CD4-positive, alpha-beta memory T cell (primary cell): ENCODE data around the gene ORAI2. TPM values are rescaled to one million over a fixed set of nuclear protein-coding genes. Genes with fewer than 3 reads are reported as not detected.
"Not testable (repeated sequence)": the region's sequence is repeated elsewhere in the genome, so short reads cannot be mapped to it uniquely, and the experiment has no call there.

ENCODE experiments used
- CTCF ChIA-PET: fragments of 350-600 bp; sonication (Branson Sonifier 250); formaldehyde crosslinking; loops from one replicate; lab custom pipeline; 2021; ENCODE audit warnings: inconsistent platforms; ENCODE audit not compliant: partially characterized antibody; lab: Charles Lee
- POLR2A ChIA-PET: fragments of 350-600 bp; sonication (Branson Sonifier 250); formaldehyde crosslinking; loops from one replicate; lab custom pipeline; 2021; ENCODE audit not compliant: partially characterized antibody; lab: Charles Lee
- DNase-seq, 5 donors: peaks; one replicate each; pipeline versions ENCODE4 v3.0.0 to v3.0.0-alpha.2; 2020 to 2022; ENCODE audit warnings: mixed read lengths in 1 of 5
- H3K27ac ChIP-seq: one replicate; pipeline ENCODE4 v1.7.0; 2013; ENCODE audit warnings: low read depth, low read length
- H3K27me3 ChIP-seq: 2 replicates; pipeline ENCODE4 v1.7.0; 2013; ENCODE audit warnings: mild to moderate bottlenecking, low read length, moderate library complexity; ENCODE audit not compliant: insufficient read depth
- H3K36me3 ChIP-seq: 2 replicates; pipeline ENCODE4 v1.7.0; 2013; ENCODE audit warnings: mild to moderate bottlenecking, low read length, moderate library complexity; ENCODE audit not compliant: insufficient read depth
- H3K4me1 ChIP-seq: 2 replicates; pipeline ENCODE4 v1.7.0; 2013; ENCODE audit warnings: mild to moderate bottlenecking, low read length, moderate library complexity; ENCODE audit not compliant: insufficient read depth
- H3K4me3 ChIP-seq, 2 donors: one replicate each; pipeline ENCODE4 v1.7.0; 2013; ENCODE audit warnings: low read length in 2 of 2, mild to moderate bottlenecking in 1 of 2
- H3K9me3 ChIP-seq, 2 donors: one replicate each; pipeline ENCODE4 v1.7.0; 2013; ENCODE audit warnings: low read length in 2 of 2, control low read depth in 1 of 2; ENCODE audit not compliant: control insufficient read depth in 1 of 2
- H3K27ac Mint-ChIP-seq, 7 donors: one replicate each; pipeline ENCODE4 v1.8.0; 2020 to 2021; ENCODE audit warnings: mixed read lengths in 7 of 7, mild to moderate bottlenecking in 6 of 7, inconsistent platforms in 3 of 7, moderate library complexity in 3 of 7
- H3K27me3 Mint-ChIP-seq, 2 donors: one replicate each; pipeline ENCODE4 v1.8.0; 2020 to 2021; ENCODE audit warnings: mixed read lengths in 2 of 2
- H3K36me3 Mint-ChIP-seq, 2 donors: one replicate each; pipeline ENCODE4 v1.8.0; 2020 to 2021; ENCODE audit warnings: mixed read lengths in 2 of 2, inconsistent platforms in 1 of 2, mild to moderate bottlenecking in 1 of 2
- H3K4me1 Mint-ChIP-seq, 4 donors: one replicate each; pipeline ENCODE4 v1.8.0; 2020 to 2021; ENCODE audit warnings: mixed read lengths in 4 of 4, mild to moderate bottlenecking in 1 of 4
- H3K4me3 Mint-ChIP-seq, 8 donors: one replicate each; pipeline ENCODE4 v1.8.0; 2020 to 2021; ENCODE audit warnings: mixed read lengths in 8 of 8, mild to moderate bottlenecking in 7 of 8, moderate library complexity in 6 of 8, inconsistent platforms in 3 of 8
- H3K9me3 Mint-ChIP-seq, 8 donors: one replicate each; pipeline ENCODE4 v1.8.0; 2020 to 2021; ENCODE audit warnings: mixed read lengths in 8 of 8, mild to moderate bottlenecking in 5 of 8, inconsistent platforms in 3 of 8, moderate library complexity in 1 of 8
- intact Hi-C: fragments of 100-400 bp; cut with micrococcal nuclease; formaldehyde crosslinking; loops from one replicate; pipeline ENCODE4 v1.15.1; 2023
- polyA plus RNA-seq, 2 donors: library from polyadenylated mRNA; unstranded; fragments of 300-500 nt; fragmentation: Illumina TruSeq; gene quantifications; one replicate each; pipeline ENCODE4 v1.2.3, GENCODE V29; 2021
- total RNA-seq, 2 experiments: library from RNA; stranded (reverse); gene quantifications; one replicate each; pipeline ENCODE4 v1.2.3, GENCODE V29; 2021

ORAI2 gene
- total and polyA plus RNA-seq, 4 experiments from 2014 or later: 29.0 to 53.3 (median 37.2) TPM

DNA sequence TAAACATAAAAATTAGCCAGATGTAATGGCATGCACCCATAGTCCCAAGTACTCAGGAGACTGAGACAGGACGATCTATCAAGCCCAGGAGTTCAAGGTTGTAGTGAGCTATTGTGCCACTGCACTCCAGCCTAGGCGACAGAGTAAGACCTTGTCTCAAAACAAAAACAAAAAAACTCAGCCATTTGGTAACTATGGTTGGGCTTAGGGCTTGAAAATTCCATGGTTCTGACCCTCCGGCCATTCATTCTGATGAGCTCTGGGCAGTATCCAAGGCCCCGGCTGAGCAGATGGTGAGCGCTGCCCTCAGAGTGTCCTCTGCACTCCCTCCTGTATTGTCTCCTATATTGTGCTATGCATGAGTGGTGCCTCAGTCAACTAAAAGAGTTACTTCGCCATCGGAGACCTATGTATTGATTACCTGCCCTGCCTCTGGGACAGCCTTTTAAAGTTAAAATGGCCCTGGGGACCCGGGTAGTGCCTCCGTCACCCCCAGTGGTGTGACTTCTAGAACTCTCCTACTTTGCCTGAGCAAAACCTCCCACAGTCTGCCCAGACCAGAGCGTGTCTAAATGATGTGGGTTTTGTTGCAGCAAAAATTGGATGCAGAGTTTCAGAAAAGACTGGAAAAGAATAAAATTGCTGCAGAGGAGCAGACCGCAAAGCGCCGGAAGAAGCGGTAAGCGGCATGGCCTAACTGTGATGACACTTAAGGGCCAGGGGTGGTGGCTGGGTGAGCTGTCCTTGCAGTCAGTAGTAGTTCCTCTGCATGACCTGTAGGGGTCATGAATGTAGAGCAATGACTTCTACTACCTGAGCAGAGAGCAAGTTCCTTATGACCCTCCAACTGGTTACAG, 29.1 kb upstream of the ORAI2 start:
- no peak overlapping the region for H3K4me3 Mint-ChIP-seq
- no peaks in the 10 kb centered on the region for H3K27me3 Mint-ChIP-seq
- Histone ChIP-seq H3K27me3 (no peaks in the 10 kb centered on the region), H3K27ac (no peak overlapping the region), H3K4me3 (no peak overlapping the region), H3K36me3 (peaks cover 77% of the 10 kb centered on the region), H3K4me1 (no peaks in the 10 kb centered on the region), H3K9me3 (no peaks in the 10 kb centered on the region)
- intact Hi-C loops: loop anchor here (1.0 kb wide), 2 partner anchors 45 to 61 kb away; no protein-coding TSS in a partner anchor
- peaks cover 5 to 9% (median 7%) of the 10 kb centered on the region in 4 donors for H3K4me1 Mint-ChIP-seq
- ChIA-PET POLR2A (interaction anchor here (1.1 to 16.6 kb wide), 8 partner anchors 8 to 63 kb away, joined by 3 to 496 read pairs (median 5); partner anchors contain the start of genes ALKBH4, LRWD1, ORAI2 and PRKRIP1), CTCF (interaction anchor here (0.6 to 5.5 kb wide), 17 partner anchors 8 to 126 kb away, joined by 3 to 96 read pairs (median 7); partner anchors contain the start of genes ALKBH4, ORAI2 and PRKRIP1)
- peaks cover 53 to 65% of the 10 kb centered on the region in 2 donors for H3K36me3 Mint-ChIP-seq
- H3K27ac Mint-ChIP-seq: peak overlapping the region; percentile 27 to 79 (median 71)
- DNase-seq: peak; percentile 64 to 72 (median 65)
- H3K9me3 Mint-ChIP-seq: no peaks in the 10 kb centered on the region

DNA sequence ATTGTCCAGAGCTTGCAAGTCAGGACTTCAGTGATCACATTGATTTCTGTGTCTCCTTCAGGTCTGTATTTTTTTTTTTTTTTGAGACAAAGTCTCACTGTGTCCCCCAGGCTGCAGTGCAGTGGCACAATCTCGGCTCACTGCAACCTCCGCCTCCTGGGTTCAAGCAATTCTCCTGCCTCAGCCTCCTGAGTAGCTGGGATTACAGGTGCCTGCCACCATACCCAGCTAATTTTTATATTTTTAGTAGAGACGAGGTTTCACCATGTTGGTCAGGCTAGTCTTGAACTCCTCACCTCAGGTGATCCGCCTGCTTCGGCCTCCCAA, 28.6 kb upstream of the ORAI2 start:
- H3K9me3 Mint-ChIP-seq, H3K4me3 ChIP-seq, H3K4me1 ChIP-seq, H3K4me3 Mint-ChIP-seq, H3K4me1 Mint-ChIP-seq, H3K9me3 ChIP-seq, H3K27me3 Mint-ChIP-seq, H3K27me3 ChIP-seq, H3K27ac ChIP-seq, DNase-seq: not testable (repeated sequence)
- ChIA-PET CTCF (interaction anchor here (0.6 to 5.5 kb wide), 16 partner anchors 9 to 127 kb away, joined by 3 to 96 read pairs (median 8); partner anchors contain the start of genes ALKBH4, ORAI2 and PRKRIP1), POLR2A (interaction anchor here (1.1 to 16.6 kb wide), 8 partner anchors 9 to 62 kb away, joined by 3 to 496 read pairs (median 5); partner anchors contain the start of genes ALKBH4, LRWD1, ORAI2 and PRKRIP1)
- H3K27ac Mint-ChIP-seq: peak overlapping the region in 5 of 7 donors; percentile 29 to 79 (median 71)
- H3K36me3 Mint-ChIP-seq: peaks cover 55 to 65% of the 10 kb centered on the region in 2 donors
- intact Hi-C loops: loop anchor here (1.0 kb wide), 2 partner anchors 44 to 60 kb away; no protein-coding TSS in a partner anchor
- H3K36me3 ChIP-seq: peaks cover 75% of the 10 kb centered on the region

DNA sequence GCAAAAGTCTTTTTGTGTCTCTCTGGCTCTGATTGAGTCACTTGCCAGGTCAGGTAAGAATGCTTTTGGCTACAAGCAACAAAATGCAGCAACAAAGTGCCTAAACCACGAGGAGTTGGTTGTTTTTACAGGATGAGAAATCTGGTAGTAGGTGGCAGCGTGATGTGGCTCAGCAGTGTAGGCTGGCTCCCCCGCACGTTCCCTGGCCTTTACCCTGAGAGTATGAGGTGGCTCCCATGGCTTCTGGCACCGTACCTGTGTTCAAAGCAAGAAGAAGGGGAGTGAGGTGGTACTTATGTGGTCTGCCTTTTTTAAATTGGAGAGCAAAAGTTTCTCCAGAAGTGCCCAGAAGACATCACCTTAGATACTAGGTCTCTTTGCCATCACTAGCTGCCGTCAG, 25.5 kb upstream of the ORAI2 start:
- Mint-ChIP-seq H3K36me3 (peaks cover 55 to 70% of the 10 kb centered on the region in 2 donors), H3K27ac (peak overlapping the region in 1 of 7 donors; percentile 83), H3K27me3 (no peaks in the 10 kb centered on the region), H3K9me3 (peaks cover 0 to 6% (median 0%) of the 10 kb centered on the region in 8 donors), H3K4me1 (peaks cover 6 to 13% (median 9%) of the 10 kb centered on the region in 4 donors), H3K4me3 (no peak overlapping the region)
- H3K4me3 ChIP-seq: no peak overlapping the region
- H3K9me3 ChIP-seq: no peaks in the 10 kb centered on the region
- no peak for DNase-seq
- ChIA-PET POLR2A (interaction anchor here (1.1 to 16.6 kb wide), 2 partner anchors 12 to 21 kb away, joined by 3 to 496 read pairs; partner anchors contain the start of genes ORAI2 and PRKRIP1), CTCF (interaction anchor here (5.5 kb wide), 1 partner anchor 42 kb away, joined by 96 read pairs; no protein-coding TSS in a partner anchor)
- peaks cover 68% of the 10 kb centered on the region for H3K36me3 ChIP-seq
- H3K27me3 ChIP-seq: no peaks in the 10 kb centered on the region
- no peak overlapping the region for H3K27ac ChIP-seq
- peaks cover 7% of the 10 kb centered on the region for H3K4me1 ChIP-seq
- intact Hi-C loops: no loop called here

DNA sequence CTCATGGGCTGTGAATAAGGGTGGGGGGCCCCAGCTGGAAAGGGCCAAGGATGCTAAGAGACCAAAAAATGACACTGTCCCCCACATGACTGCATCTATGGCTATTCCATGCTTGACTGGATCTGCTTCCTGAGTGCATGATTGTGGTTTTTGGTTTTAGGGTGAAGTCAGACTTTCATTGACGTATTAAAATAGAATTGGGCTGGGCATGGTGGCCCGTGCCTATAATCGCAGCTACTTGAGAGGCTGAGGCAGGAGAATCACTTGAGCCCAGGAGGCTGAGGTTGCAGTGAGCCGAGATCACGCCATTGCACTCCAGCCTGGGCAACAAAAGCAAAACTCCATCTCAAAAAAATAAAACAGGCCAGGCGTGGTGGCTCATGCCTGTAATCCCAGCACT, 24.8 kb upstream of the ORAI2 start:
- Mint-ChIP-seq H3K27ac (peak overlapping the region in 3 of 7 donors; percentile 51 to 83 (median 57)), H3K4me1 (peaks cover 6 to 18% (median 11%) of the 10 kb centered on the region in 4 donors), H3K36me3 (peaks cover 50 to 69% of the 10 kb centered on the region in 2 donors)
- H3K4me3 ChIP-seq, DNase-seq, intact Hi-C loops, H3K27ac ChIP-seq, H3K9me3 ChIP-seq, H3K4me1 ChIP-seq, H3K27me3 ChIP-seq, H3K27me3 Mint-ChIP-seq, H3K9me3 Mint-ChIP-seq, H3K4me3 Mint-ChIP-seq: not testable (repeated sequence)
- CTCF ChIA-PET: interaction anchor here (1.3 to 5.5 kb wide), 2 partner anchors 8 to 41 kb away, joined by 3 to 96 read pairs; no protein-coding TSS in a partner anchor
- H3K36me3 ChIP-seq: peaks cover 67% of the 10 kb centered on the region
- POLR2A ChIA-PET: interaction anchor here (1.1 to 16.6 kb wide), 2 partner anchors 12 to 21 kb away, joined by 3 to 496 read pairs; partner anchors contain the start of genes ORAI2 and PRKRIP1

DNA sequence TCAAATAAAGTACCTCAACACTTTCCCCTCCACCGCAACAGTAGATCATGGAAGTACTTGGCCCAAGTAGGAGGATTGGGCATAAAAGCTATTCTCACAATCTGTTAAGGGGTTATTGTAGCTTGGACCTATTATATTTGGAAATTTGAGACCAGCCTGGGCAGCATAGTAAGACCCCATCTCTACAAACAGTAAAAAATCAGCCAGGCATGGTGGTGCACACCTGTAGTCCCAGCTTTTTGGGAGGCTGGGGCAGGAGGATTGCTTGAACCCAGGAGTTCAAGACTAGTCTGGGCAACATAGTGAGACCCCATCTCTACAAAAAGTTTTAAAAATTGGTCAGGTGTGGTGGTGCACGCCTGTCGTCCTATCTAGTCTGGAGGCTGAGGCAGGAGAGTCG, 24.0 kb upstream of the ORAI2 start:
- no peaks in the 10 kb centered on the region for H3K27me3 ChIP-seq
- Mint-ChIP-seq H3K9me3 (peaks cover 0 to 6% (median 0%) of the 10 kb centered on the region in 8 donors), H3K4me3 (no peak overlapping the region), H3K27ac (peak overlapping the region in 2 of 7 donors; percentile 63 to 66), H3K36me3 (peaks cover 44 to 64% of the 10 kb centered on the region in 2 donors), H3K27me3 (no peaks in the 10 kb centered on the region), H3K4me1 (peaks cover 6 to 13% (median 9%) of the 10 kb centered on the region in 4 donors)
- H3K9me3 ChIP-seq: no peaks in the 10 kb centered on the region
- DNase-seq: no peak
- intact Hi-C loops: no loop called here
- ChIA-PET CTCF (interaction anchor here (1.3 to 9.8 kb wide), 3 partner anchors 9 to 57 kb away, joined by 3 to 134 read pairs (median 36); partner anchors contain the start of genes ALKBH4 and LRWD1), POLR2A (interaction anchor here (16.6 kb wide), 1 partner anchor 20 kb away, joined by 496 read pairs; the partner anchor contains the start of gene ORAI2)
- H3K36me3 ChIP-seq: peaks cover 60% of the 10 kb centered on the region
- H3K4me3 ChIP-seq: no peak overlapping the region
- no peak overlapping the region for H3K27ac ChIP-seq
- H3K4me1 ChIP-seq: peaks cover 9% of the 10 kb centered on the region

DNA sequence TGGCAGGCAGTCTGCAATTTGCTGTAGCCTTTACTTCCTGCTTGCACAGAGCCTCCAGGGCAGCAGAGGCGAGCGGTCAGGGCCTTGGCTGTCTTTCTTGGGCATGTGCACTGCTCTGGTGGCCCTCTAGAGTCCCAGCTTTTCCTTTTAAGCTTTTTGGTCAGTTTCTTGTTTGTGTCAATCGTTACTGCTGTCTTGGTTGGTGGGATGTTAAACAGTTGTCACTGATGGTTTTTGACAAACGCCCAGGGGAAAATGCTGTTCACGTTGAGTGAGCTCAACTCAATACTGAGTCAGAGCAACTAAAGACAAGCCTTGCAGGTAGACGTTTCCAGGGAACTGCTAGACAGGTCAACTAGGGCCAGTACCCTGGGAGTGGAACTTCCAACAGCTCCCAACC, 23.3 kb upstream of the ORAI2 start:
- no peaks in the 10 kb centered on the region for H3K9me3 ChIP-seq

More for the DNA sequence above, 23.3 kb upstream of the ORAI2 start:
- peaks cover 58% of the 10 kb centered on the region for H3K36me3 ChIP-seq
- no peak overlapping the region for H3K4me3 ChIP-seq
- Mint-ChIP-seq H3K4me3 (no peak overlapping the region), H3K4me1 (peaks cover 6 to 16% (median 10%) of the 10 kb centered on the region in 4 donors), H3K36me3 (peaks cover 40 to 60% of the 10 kb centered on the region in 2 donors), H3K9me3 (peaks cover 0 to 6% (median 0%) of the 10 kb centered on the region in 8 donors), H3K27ac (peak overlapping the region in 2 of 7 donors; percentile 13 to 31), H3K27me3 (no peaks in the 10 kb centered on the region)
- intact Hi-C loops: no loop called here
- no peak overlapping the region for H3K27ac ChIP-seq
- ChIA-PET POLR2A (interaction anchor here (0.9 to 16.6 kb wide), 2 partner anchors 19 to 56 kb away, joined by 3 to 496 read pairs; partner anchors contain the start of gene ORAI2), CTCF (interaction anchor here (0.7 to 9.8 kb wide), 6 partner anchors 9 to 56 kb away, joined by 3 to 134 read pairs (median 5); partner anchors contain the start of genes ALKBH4 and LRWD1)
- H3K4me1 ChIP-seq: peaks cover 13% of the 10 kb centered on the region
- no peak for DNase-seq
- H3K27me3 ChIP-seq: no peaks in the 10 kb centered on the region
